Hepatocyte (in vitro differentiated cells): ENCODE results near the gene DIP2C.

ENCODE experiments used
- EZH2 ChIP-seq: fragments of 200-600 bp; sonication (generic); IDR thresholded peaks from 2 replicates; pipeline ENCODE4 v1.6.1; 2016; ENCODE audit warnings: antibody characterized with exemption, mild to moderate bottlenecking, borderline replicate concordance
- TF ChIP-seq, protein P1 (sequence below): fragments of 200-600 bp; sonication (generic); IDR thresholded peaks from 2 replicates; pipeline ENCODE4 v1.5.1; 2016; ENCODE audit warnings: antibody characterized with exemption, mild to moderate bottlenecking; ENCODE audit not compliant: poor library complexity

DNA sequence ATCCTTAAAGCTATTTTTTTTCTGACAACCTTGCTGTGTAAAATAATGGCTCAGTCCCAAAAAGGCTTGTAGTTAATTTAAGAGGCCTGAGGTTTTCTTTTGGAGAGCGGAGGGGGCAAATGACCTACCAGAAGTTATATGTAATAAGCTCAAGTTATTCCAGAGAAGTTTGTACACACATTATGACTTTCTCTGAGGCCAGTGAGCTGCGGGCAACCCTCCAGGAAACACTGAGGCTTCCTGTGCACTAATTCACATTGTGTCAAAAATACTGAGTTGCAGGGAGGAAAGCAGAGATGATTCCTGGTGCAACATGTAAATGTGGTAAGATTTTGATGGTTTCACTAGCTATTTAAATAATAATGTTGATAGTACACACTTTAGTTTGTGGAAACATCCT, 188.6 kb downstream of the DIP2C start:
- TF ChIP-seq, protein P1, sequence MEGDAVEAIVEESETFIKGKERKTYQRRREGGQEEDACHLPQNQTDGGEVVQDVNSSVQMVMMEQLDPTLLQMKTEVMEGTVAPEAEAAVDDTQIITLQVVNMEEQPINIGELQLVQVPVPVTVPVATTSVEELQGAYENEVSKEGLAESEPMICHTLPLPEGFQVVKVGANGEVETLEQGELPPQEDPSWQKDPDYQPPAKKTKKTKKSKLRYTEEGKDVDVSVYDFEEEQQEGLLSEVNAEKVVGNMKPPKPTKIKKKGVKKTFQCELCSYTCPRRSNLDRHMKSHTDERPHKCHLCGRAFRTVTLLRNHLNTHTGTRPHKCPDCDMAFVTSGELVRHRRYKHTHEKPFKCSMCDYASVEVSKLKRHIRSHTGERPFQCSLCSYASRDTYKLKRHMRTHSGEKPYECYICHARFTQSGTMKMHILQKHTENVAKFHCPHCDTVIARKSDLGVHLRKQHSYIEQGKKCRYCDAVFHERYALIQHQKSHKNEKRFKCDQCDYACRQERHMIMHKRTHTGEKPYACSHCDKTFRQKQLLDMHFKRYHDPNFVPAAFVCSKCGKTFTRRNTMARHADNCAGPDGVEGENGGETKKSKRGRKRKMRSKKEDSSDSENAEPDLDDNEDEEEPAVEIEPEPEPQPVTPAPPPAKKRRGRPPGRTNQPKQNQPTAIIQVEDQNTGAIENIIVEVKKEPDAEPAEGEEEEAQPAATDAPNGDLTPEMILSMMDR = no peak
- no peak for TF ChIP-seq EZH2
